HCT116 (cell line): Measurements from ENCODE around the gene WDPCP. TPM values are rescaled to one million over a fixed set of nuclear protein-coding genes. Genes with fewer than 3 reads are reported as not detected.

ENCODE experiments used
- ATAC-seq: fragments of 200-7000 bp; cut with Tn5 transposase; 2 replicates; pipeline ENCODE4 v1.9.1; 2020; ENCODE audit warnings: mild to moderate bottlenecking, moderate library complexity
- BruUV-seq: library from RNA; stranded (reverse); fragments of 400-500 nt; replicated peaks from 2 replicates; lab custom pipeline; 2021; lab: Mats Ljungman, UMichigan
- CTCF ChIA-PET: fragments of 300-600 bp; sonication (Branson Sonifier 250); formaldehyde crosslinking; loops from one replicate; lab custom pipeline; 2021; ENCODE audit warnings: antibody characterized with exemption; lab: Charles Lee
- POLR2A ChIA-PET: fragments of 300-600, 350-600 bp; sonication (Branson Sonifier 250); formaldehyde crosslinking; loops from one replicate; lab custom pipeline; 2021; ENCODE audit warnings: antibody characterized with exemption; lab: Charles Lee
- RAD21 ChIA-PET, 2 experiments: fragments of 300-600 bp; sonication (Branson Sonifier 250); formaldehyde crosslinking; loops; one replicate each; lab custom pipeline; 2023; ENCODE audit warnings: low total read pairs in 2 of 2; ENCODE audit not compliant: uncharacterized antibody in 2 of 2, unreplicated experiment in 2 of 2, low non-redundant PET in 1 of 2; lab: Charles Lee
- DNase-seq: peaks from one replicate; pipeline ENCODE4 v3.0.0-alpha.2; 2010; ENCODE audit warnings: low read depth, low spot score
- H2AFZ ChIP-seq: fragments of 200-600 bp; shearing (Covaris generic), sonication (generic); 2 replicates; pipeline ENCODE4 v1.6.1; 2017; ENCODE audit warnings: low read depth, mixed run types, mixed read lengths, antibody characterized with exemption, low read length; ENCODE audit not compliant: poor library complexity, severe bottlenecking
- H3K27ac ChIP-seq: 2 replicates; pipeline ENCODE4 v1.5.1; 2012; ENCODE audit warnings: low read depth, low read length
- H3K27me3 ChIP-seq: fragments of 200-600 bp; sonication (generic); 2 replicates; pipeline ENCODE4 v1.6.1; 2016; ENCODE audit warnings: mixed run types, low read length, mixed read lengths; ENCODE audit not compliant: insufficient read depth
- H3K36me3 ChIP-seq, 2 experiments: fragments of 200-500 bp in 1 of 2; fragments of 200-600 bp in 1 of 2; sonication (Bioruptor generic) in 1 of 2; sonication (generic) in 1 of 2; 2 replicates each; pipeline versions ENCODE4 v1.5.1 to v1.6.1; 2014 to 2016; ENCODE audit warnings: low read length in 2 of 2, inconsistent platforms in 1 of 2, mixed read lengths in 1 of 2, mixed run types in 1 of 2; ENCODE audit not compliant: insufficient read depth in 2 of 2, control insufficient read depth in 1 of 2
- H3K4me1 ChIP-seq, 2 experiments: fragments of 200-600 bp in 1 of 2; sonication (generic) in 1 of 2; 2 replicates each; pipeline versions ENCODE4 v1.5.1 to v1.6.1; 2012 to 2017; ENCODE audit warnings: low read length in 2 of 2, inconsistent platforms in 1 of 2, mild to moderate bottlenecking in 1 of 2, mixed read lengths in 1 of 2, mixed run types in 1 of 2, moderate library complexity in 1 of 2; ENCODE audit not compliant: insufficient read depth in 2 of 2, control insufficient read depth in 1 of 2
- H3K4me2 ChIP-seq: fragments of 200-600 bp; sonication (generic); 2 replicates; pipeline ENCODE4 v1.6.1; 2017; ENCODE audit warnings: mixed run types, low read length, mixed read lengths
- H3K4me3 ChIP-seq, 2 experiments: fragments of 200-600 bp in 1 of 2; sonication (generic) in 1 of 2; replicated peaks in 1 of 2; 2 replicates each; pipeline ENCODE4 v1.5.1; 2011 to 2016; ENCODE audit warnings: low read length in 2 of 2, control low read depth in 1 of 2, low read depth in 1 of 2, mild to moderate bottlenecking in 1 of 2, mixed read lengths in 1 of 2, mixed run types in 1 of 2
- H3K79me2 ChIP-seq: fragments of 200-600 bp; sonication (generic); 2 replicates; pipeline ENCODE4 v1.6.1; 2017; ENCODE audit warnings: mild to moderate bottlenecking, mixed run types, low read length, moderate library complexity, mixed read lengths; ENCODE audit not compliant: insufficient read depth
- H3K9ac ChIP-seq: fragments of 200-600 bp; sonication (generic); 2 replicates; pipeline ENCODE4 v1.6.1; 2016; ENCODE audit warnings: low read length, mixed read lengths
- H3K9me2 ChIP-seq: fragments of 200-600 bp; sonication (generic), shearing (Covaris generic); 2 replicates; pipeline ENCODE4 v1.6.1; 2017; ENCODE audit warnings: mixed run types, mild to moderate bottlenecking, moderate library complexity; ENCODE audit not compliant: insufficient read depth
- H3K9me3 ChIP-seq, 2 experiments: fragments of 200-500 bp in 1 of 2; fragments of 200-600 bp in 1 of 2; sonication (Bioruptor generic) in 1 of 2; sonication (generic) in 1 of 2; 2 replicates each; pipeline ENCODE4 v1.6.1; 2014 to 2017; ENCODE audit warnings: low read length in 2 of 2, mixed read lengths in 2 of 2, inconsistent platforms in 1 of 2, low read depth in 1 of 2, mild to moderate bottlenecking in 1 of 2, mixed run types in 1 of 2, moderate library complexity in 1 of 2; ENCODE audit not compliant: control insufficient read depth in 1 of 2, insufficient read depth in 1 of 2
- H4K20me1 ChIP-seq: fragments of 200-600 bp; sonication (generic), shearing (Covaris generic); 2 replicates; pipeline ENCODE4 v1.6.1; 2017; ENCODE audit warnings: mixed run types, mild to moderate bottlenecking, moderate library complexity; ENCODE audit not compliant: insufficient read depth
- ATF3 ChIP-seq: IDR thresholded peaks from 2 replicates; pipeline ENCODE4 v1.6.1; 2012
- CBX3 ChIP-seq: IDR thresholded peaks from 2 replicates; pipeline ENCODE4 v1.6.1; 2012; ENCODE audit warnings: low read depth
- CEBPB ChIP-seq: IDR thresholded peaks from 2 replicates; pipeline ENCODE4 v1.6.1; 2012; ENCODE audit warnings: low read depth
- CTCF ChIP-seq, 3 experiments: fragments of 200-600 bp in 1 of 3; sonication (generic) in 1 of 3; IDR thresholded peaks in 2 of 3; conservative IDR thresholded peaks in 1 of 3; 2 replicates each; pipeline ENCODE4 v1.5.1; 2012 to 2017; ENCODE audit warnings: low read depth in 2 of 3, low read length in 2 of 3, antibody characterized with exemption in 1 of 3, borderline replicate concordance in 1 of 3, control low read depth in 1 of 3, mild to moderate bottlenecking in 1 of 3, mixed read lengths in 1 of 3, mixed run types in 1 of 3, moderate library complexity in 1 of 3; ENCODE audit not compliant: insufficient read depth in 1 of 3
- EGR1 ChIP-seq: IDR thresholded peaks from 2 replicates; pipeline ENCODE4 v1.6.1; 2012; ENCODE audit warnings: low read depth
- ELF1 ChIP-seq: IDR thresholded peaks from 2 replicates; pipeline ENCODE4 v1.6.1; 2012; ENCODE audit warnings: low read depth, borderline replicate concordance
- EZH2phosphoT487 ChIP-seq: fragments of 200-600 bp; IDR thresholded peaks from 2 replicates; pipeline ENCODE4 v1.6.1; 2018; ENCODE audit warnings: antibody characterized with exemption, borderline replicate concordance
- FOSL1 ChIP-seq: IDR thresholded peaks from 2 replicates; pipeline ENCODE4 v1.6.1; 2012; ENCODE audit warnings: low read depth
- JUND ChIP-seq: IDR thresholded peaks from 2 replicates; pipeline ENCODE4 v1.6.1; 2012
- POLR2AphosphoS5 ChIP-seq: IDR thresholded peaks from 2 replicates; pipeline ENCODE4 v1.6.1; 2011; ENCODE audit warnings: mild to moderate bottlenecking, low read depth, low read length, moderate library complexity
- RAD21 ChIP-seq: IDR thresholded peaks from 2 replicates; pipeline ENCODE4 v1.6.1; 2012; ENCODE audit warnings: low read depth, mild to moderate bottlenecking
- SIN3A ChIP-seq: IDR thresholded peaks from 2 replicates; pipeline ENCODE4 v1.6.1; 2012; ENCODE audit warnings: low read depth
- SRF ChIP-seq: IDR thresholded peaks from 2 replicates; pipeline ENCODE4 v1.6.1; 2012; ENCODE audit warnings: low read depth
- TCF7L2 ChIP-seq: IDR thresholded peaks from 2 replicates; pipeline ENCODE4 v1.7.0; 2011; ENCODE audit warnings: borderline replicate concordance, inconsistent platforms; ENCODE audit not compliant: insufficient read depth, insufficient read length; ENCODE audit errors: extremely low read depth
- YY1 ChIP-seq: IDR thresholded peaks from 2 replicates; pipeline ENCODE4 v1.6.1; 2011; ENCODE audit warnings: low read length, low read depth, moderate library complexity, mild to moderate bottlenecking; ENCODE audit not compliant: insufficient replicate concordance; ENCODE audit errors: extremely low read depth
- ZFX ChIP-seq: fragments of 450-650 bp; IDR thresholded peaks from 2 replicates; pipeline ENCODE4 v1.6.1; 2017
- ZNF274 ChIP-seq: fragments of 200-500 bp; sonication (Bioruptor generic); IDR thresholded peaks from 2 replicates; pipeline ENCODE4 v1.6.1; 2014; ENCODE audit warnings: mild to moderate bottlenecking, low read depth, low read length, inconsistent platforms
- intact Hi-C: fragments of 100-400 bp; cut with micrococcal nuclease; formaldehyde crosslinking; loops from 2 replicates; pipeline ENCODE4 v1.10.0; 2022
- total RNA-seq: library from RNA; stranded (reverse); gene quantifications from one replicate; pipeline ENCODE4 v1.2.1, GENCODE V29; 2021; ENCODE audit not compliant: unreplicated experiment
- TF ChIP-seq, protein P1 (sequence below): IDR thresholded peaks from 2 replicates; pipeline ENCODE4 v1.6.1; 2012

WDPCP gene
- total RNA-seq, 1 experiment from 2014 or later = 4.1 TPM

GRCh38 chr2:63425606-63426005 lies 162.7 kb downstream of the WDPCP start:
- POLR2A ChIA-PET = no interaction called here
- no peak for TF ChIP-seq CTCF (IDR thresholded peaks at IDR 0.05 in 2 of 3, conservative IDR thresholded peaks at IDR 0.05 in 1 of 3; ENCODE audit: borderline replicate concordance in 1 of 3, insufficient read depth in 1 of 3, low read depth in 2 of 3, low read length in 2 of 3)
- TF ChIP-seq JUND = no peak
- no peak for TF ChIP-seq SIN3A
- TF ChIP-seq ELF1 = no peak
- TF ChIP-seq POLR2AphosphoS5 = no peak
- no peak for TF ChIP-seq ZNF274
- TF ChIP-seq YY1 = no peak
- Histone ChIP-seq H3K9ac (no peak overlapping the region), H3K36me3 (no peaks in the 10 kb centered on the region), H3K27ac (no peak overlapping the region), H3K27me3 (no peaks in the 10 kb centered on the region), H3K9me3 (no peaks in the 10 kb centered on the region), H3K9me2 (no peaks in the 10 kb centered on the region), H4K20me1 (no peaks in the 10 kb centered on the region), H3K4me3 (no peak overlapping the region), H3K4me1 (no peaks in the 10 kb centered on the region), H3K79me2 (no peaks in the 10 kb centered on the region), H2AFZ (no peak overlapping the region), H3K4me2 (no peak overlapping the region)
- RAD21 ChIA-PET = interaction anchor here in 1 of 2 experiments (0.5 kb wide), 1 partner anchor 236 kb away, joined by 4 read pairs; no protein-coding TSS in a partner anchor
- BruUV-seq = no TSS peak
- intact Hi-C loops = no loop called here
- CTCF ChIA-PET = interaction anchor here (1.0 to 1.7 kb wide), 5 partner anchors 10 to 639 kb away, joined by 3 to 9 read pairs (median 5); no protein-coding TSS in a partner anchor
- ATAC-seq (no peak), DNase-seq (no peak)

DNA sequence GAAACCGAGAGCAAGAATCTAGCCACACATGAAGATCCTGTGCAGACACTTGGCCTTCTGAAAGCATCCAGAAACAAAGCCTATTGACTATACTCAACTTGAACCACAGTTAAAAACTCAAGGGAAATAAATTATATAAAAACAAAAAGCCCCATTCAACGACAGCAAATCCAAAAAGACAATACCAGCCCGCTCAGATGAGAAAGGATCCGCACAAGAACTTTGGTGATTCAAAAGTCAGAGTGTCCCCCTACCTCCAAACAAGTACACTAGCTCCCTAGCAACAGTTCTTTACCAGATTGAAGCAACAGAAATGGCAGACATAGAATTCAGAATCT lies 163.2 kb downstream of the WDPCP start:
- peak; percentile 33; the same call in 1 of the 2 replicates for ATAC-seq
- no peaks in the 10 kb centered on the region for H4K20me1 ChIP-seq
- ChIA-PET RAD21 (interaction anchor here in 1 of 2 experiments (0.5 kb wide), 1 partner anchor 235 kb away, joined by 4 read pairs; no protein-coding TSS in a partner anchor), CTCF (interaction anchor here (0.6 to 1.7 kb wide), 8 partner anchors 9 to 968 kb away, joined by 3 to 9 read pairs (median 4); no protein-coding TSS in a partner anchor), POLR2A (interaction anchor here (1.0 to 1.5 kb wide), 2 partner anchors 9 to 11 kb away, joined by 3 read pairs; no protein-coding TSS in a partner anchor)
- no peaks in the 10 kb centered on the region for H3K4me1 ChIP-seq
- H3K4me3 ChIP-seq = no peak overlapping the region
- H3K79me2 ChIP-seq = no peaks in the 10 kb centered on the region
- H3K9me2 ChIP-seq = no peaks in the 10 kb centered on the region
- no peak overlapping the region for H3K9ac ChIP-seq
- no peaks in the 10 kb centered on the region for H3K36me3 ChIP-seq
- H3K27ac ChIP-seq = no peak overlapping the region
- H3K4me2 ChIP-seq = no peak overlapping the region
- no peaks in the 10 kb centered on the region for H3K27me3 ChIP-seq
- H2AFZ ChIP-seq = no peak overlapping the region
- intact Hi-C loops = no loop called here
- BruUV-seq = no TSS peak
- H3K9me3 ChIP-seq = no peaks in the 10 kb centered on the region
- no peak for DNase-seq
- TF ChIP-seq TCF7L2 (no peak), CBX3 (no peak), YY1 (no peak), ZFX (no peak), JUND (no peak), EZH2phosphoT487 (no peak), SRF (no peak), EGR1 (no peak), RAD21 (no peak), ELF1 (no peak), ATF3 (no peak), FOSL1 (no peak), CEBPB (no peak; the same call in 1 of the 2 replicates)
- TF ChIP-seq, protein P1, sequence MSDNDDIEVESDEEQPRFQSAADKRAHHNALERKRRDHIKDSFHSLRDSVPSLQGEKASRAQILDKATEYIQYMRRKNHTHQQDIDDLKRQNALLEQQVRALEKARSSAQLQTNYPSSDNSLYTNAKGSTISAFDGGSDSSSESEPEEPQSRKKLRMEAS = no peak
